Measurements from ENCODE around the gene BPIFA2. TPM values are rescaled to one million over a fixed set of nuclear protein-coding genes. Genes with fewer than 3 reads are reported as not detected.

Gene BPIFA2
- polyA plus RNA-seq, 1 experiment, result not detected

DNA sequence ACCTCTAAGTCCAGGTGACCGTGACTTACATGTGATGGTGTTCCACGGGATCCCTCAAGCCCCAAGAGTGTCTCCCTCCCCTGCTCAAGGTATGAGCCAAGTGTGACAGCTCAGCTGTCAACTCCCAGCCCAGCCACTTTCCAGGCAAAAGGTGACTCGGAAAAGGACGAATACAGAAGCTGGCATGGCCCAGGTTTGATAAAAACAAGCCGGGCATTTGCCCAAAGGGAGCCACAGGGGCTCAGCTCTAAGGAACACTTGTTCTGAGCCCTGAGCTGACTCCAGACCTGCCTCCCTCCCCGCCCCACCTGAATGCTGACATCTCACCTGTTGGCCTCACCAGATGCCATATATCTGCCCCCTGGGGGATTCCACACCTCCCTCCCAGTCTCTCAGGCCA, 43.0 kb upstream of the BPIFA2 start:
- no peak for DNase-seq (ENCODE audit: low read depth)
- POLR2A ChIA-PET, result no interaction called here
- Histone ChIP-seq H3K4me3 (ENCODE audit: low read depth, low read length) (no peak overlapping the region), H3K27me3 (ENCODE audit: control insufficient read depth, insufficient read depth, low read length) (no peaks in the 10 kb centered on the region), H3K36me3 (ENCODE audit: control insufficient read depth, insufficient read depth, low read length) (no peaks in the 10 kb centered on the region)
- CTCF ChIA-PET, result no interaction called here
- TF ChIP-seq, protein P1, sequence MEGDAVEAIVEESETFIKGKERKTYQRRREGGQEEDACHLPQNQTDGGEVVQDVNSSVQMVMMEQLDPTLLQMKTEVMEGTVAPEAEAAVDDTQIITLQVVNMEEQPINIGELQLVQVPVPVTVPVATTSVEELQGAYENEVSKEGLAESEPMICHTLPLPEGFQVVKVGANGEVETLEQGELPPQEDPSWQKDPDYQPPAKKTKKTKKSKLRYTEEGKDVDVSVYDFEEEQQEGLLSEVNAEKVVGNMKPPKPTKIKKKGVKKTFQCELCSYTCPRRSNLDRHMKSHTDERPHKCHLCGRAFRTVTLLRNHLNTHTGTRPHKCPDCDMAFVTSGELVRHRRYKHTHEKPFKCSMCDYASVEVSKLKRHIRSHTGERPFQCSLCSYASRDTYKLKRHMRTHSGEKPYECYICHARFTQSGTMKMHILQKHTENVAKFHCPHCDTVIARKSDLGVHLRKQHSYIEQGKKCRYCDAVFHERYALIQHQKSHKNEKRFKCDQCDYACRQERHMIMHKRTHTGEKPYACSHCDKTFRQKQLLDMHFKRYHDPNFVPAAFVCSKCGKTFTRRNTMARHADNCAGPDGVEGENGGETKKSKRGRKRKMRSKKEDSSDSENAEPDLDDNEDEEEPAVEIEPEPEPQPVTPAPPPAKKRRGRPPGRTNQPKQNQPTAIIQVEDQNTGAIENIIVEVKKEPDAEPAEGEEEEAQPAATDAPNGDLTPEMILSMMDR (IDR thresholded peaks at IDR 0.05; ENCODE audit: insufficient read depth, low read depth, low read length), result no peak

DNA sequence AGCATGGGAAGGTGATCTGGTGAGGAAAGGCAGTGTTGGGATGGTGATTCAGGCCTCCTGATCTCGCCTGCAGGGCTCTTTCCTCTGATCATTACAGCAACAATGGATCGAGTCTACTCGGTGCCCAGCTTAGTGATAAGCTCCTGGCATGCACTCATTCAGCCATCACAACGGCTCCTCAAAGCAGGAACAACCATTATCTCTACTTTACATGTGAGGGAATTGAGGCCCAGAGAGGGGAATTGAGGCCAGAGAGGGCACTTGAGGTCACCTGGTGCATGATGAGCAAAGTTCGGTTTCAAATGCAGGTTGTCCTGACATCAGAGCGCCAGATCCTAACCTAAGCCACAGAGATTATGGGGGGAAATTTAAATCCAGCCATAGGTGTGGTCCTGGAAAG, 42.0 kb upstream of the BPIFA2 start:
- TF ChIP-seq, protein P1 (IDR thresholded peaks at IDR 0.05; ENCODE audit: insufficient read depth, low read depth, low read length), result no peak
- ChIA-PET CTCF (no interaction called here), POLR2A (no interaction called here)
- no peak for DNase-seq (ENCODE audit: low read depth)
- Histone ChIP-seq H3K36me3 (ENCODE audit: control insufficient read depth, insufficient read depth, low read length) (no peaks in the 10 kb centered on the region), H3K4me3 (ENCODE audit: low read depth, low read length) (no peak overlapping the region), H3K27me3 (ENCODE audit: control insufficient read depth, insufficient read depth, low read length) (no peaks in the 10 kb centered on the region)

DNA sequence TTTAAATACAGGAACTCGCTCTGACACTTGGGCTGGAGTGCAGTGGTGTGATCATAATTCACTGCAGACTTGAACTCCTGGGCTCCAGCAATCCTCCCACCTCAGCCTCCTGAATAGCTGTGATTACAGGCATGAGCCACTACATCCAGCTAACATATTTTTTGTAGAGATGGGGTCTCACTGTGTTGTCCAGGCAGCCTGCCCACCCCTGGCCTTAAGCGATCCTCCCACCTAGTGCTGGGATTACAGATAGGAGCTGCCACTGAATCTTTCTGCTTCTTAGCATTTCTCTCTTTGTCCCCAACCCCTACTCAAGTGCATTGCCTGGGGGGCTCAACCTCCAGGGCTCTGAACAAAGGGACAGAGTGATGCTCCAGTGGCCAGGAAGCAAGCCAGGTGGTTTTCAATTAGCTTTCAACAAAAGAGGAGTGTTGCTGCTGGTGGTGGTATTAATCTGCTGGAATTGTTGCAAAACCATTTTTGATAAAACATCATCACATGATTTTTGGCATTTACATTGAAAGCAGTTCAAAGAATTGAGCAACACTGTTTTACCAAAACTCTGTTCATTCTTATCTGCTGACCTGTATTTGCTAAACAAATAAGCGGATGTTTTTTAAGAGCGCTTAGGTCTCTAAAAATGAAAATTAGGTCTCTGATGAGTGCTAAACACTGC, 40.4 kb upstream of the BPIFA2 start:
- POLR2A ChIA-PET, result no interaction called here
- H3K4me3 ChIP-seq (ENCODE audit: low read depth, low read length), result no peak overlapping the region
- no peaks in the 10 kb centered on the region for H3K27me3 ChIP-seq (ENCODE audit: control insufficient read depth, insufficient read depth, low read length)
- CTCF ChIA-PET, result no interaction called here
- no peaks in the 10 kb centered on the region for H3K36me3 ChIP-seq (ENCODE audit: control insufficient read depth, insufficient read depth, low read length)
- TF ChIP-seq, protein P1 (IDR thresholded peaks at IDR 0.05; ENCODE audit: insufficient read depth, low read depth, low read length), result no peak
- DNase-seq (ENCODE audit: low read depth), result no peak

DNA sequence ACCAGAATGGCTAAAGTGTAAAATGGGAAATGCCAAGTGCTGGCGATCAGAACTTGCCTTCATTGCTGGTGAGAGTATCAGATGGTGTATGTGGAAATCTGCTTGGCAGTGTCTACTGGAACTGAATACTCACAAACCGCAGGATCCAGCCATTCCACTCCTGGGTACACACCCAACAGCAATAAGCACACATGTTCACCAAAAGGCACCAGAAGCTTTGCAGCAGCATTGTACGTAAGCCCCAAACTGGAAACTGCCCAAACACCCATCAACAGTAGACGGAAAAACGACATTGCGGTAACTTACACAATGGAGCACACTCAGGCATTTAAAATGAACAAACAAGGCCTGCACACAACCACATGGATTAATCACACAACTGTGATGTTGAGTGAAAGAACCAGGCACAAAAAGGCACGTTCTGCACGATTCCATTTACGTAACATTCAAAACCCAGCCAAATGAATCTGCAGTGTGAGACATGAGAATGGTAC, 37.3 kb upstream of the BPIFA2 start:
- TF ChIP-seq, protein P1 (IDR thresholded peaks at IDR 0.05; ENCODE audit: insufficient read depth, low read depth, low read length), result no peak
- DNase-seq (ENCODE audit: low read depth), result no peak
- H3K36me3 ChIP-seq (ENCODE audit: control insufficient read depth, insufficient read depth, low read length), result no peaks in the 10 kb centered on the region
- POLR2A ChIA-PET, result no interaction called here
- 0 out of 2 replicates have a peak, but pooled peaks cover 1% of the 10 kb centered on the region for H3K27me3 ChIP-seq (ENCODE audit: control insufficient read depth, insufficient read depth, low read length)
- CTCF ChIA-PET, result no interaction called here
- no peak overlapping the region for H3K4me3 ChIP-seq (ENCODE audit: low read depth, low read length)

DNA sequence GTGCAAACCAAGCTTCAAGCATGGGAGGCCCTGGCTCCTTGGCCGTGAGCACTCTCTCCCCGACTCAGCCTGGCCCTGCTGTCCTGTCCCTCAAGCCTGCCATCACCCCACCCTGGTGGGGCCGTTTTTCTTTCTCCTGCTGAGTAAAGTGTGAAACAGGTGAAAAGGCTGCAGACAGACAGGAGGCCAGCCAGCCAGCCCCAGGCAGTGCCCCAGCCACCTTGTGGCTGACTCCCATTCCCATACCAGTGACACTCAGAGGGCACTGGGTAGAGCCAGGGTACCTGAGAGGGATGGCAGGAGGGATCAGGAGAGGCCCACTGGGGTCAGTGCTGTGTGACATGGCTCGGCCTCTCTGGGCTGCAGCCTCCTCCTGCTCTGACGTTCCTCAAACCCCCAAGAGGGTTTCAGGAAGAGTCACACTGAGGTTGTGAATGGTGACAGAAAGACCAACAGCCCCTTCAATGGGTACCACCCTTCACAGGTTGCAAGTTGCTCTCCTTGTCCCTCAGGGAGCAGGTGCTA, 35.9 kb upstream of the BPIFA2 start:
- POLR2A ChIA-PET, result no interaction called here
- Histone ChIP-seq H3K27me3 (ENCODE audit: control insufficient read depth, insufficient read depth, low read length) (0 out of 2 replicates have a peak, but pooled peaks cover 1% of the 10 kb centered on the region), H3K36me3 (ENCODE audit: control insufficient read depth, insufficient read depth, low read length) (no peaks in the 10 kb centered on the region), H3K4me3 (ENCODE audit: low read depth, low read length) (no peak overlapping the region)
- CTCF ChIA-PET, result interaction anchor here (0.6 kb wide), 1 partner anchor 56 kb away, joined by 5 read pairs; no protein-coding TSS in a partner anchor
- TF ChIP-seq, protein P1 (IDR thresholded peaks at IDR 0.05; ENCODE audit: insufficient read depth, low read depth, low read length), result no peak
- DNase-seq (ENCODE audit: low read depth), result no peak

Data from BJ (cell line).